GM23338 (cell line): ENCODE results near the gene SH3RF3. TPM values are rescaled to one million over a fixed set of nuclear protein-coding genes. Genes with fewer than 3 reads are reported as not detected.

Experiments
- ATAC-seq: fragments of 200-7000 bp; cut with Tn5 transposase; 3 replicates; pipeline ENCODE4 v1.9.1; 2020
- DNase-seq: peaks from one replicate; pipeline ENCODE4 v3.0.0-alpha.2; 2015; ENCODE audit warnings: low spot score
- H2AFZ ChIP-seq: fragments of 200-600 bp; sonication (generic); 2 replicates; pipeline ENCODE4 v1.8.0; 2016; ENCODE audit warnings: antibody characterized with exemption, mild to moderate bottlenecking, moderate library complexity
- H3F3A ChIP-seq: fragments of 200-600 bp; sonication (generic); replicated peaks from 2 replicates; pipeline ENCODE4 v1.8.0; 2017; ENCODE audit warnings: antibody characterized with exemption, mixed run types, low read depth
- H3K27ac ChIP-seq: fragments of 200-600 bp; sonication (generic); 2 replicates; pipeline ENCODE4 v1.6.1; 2016; ENCODE audit warnings: low read depth
- H3K27me3 ChIP-seq: fragments of 200-600 bp; sonication (generic); 2 replicates; pipeline ENCODE4 v1.8.0; 2016; ENCODE audit warnings: mild to moderate bottlenecking, mixed run types, moderate library complexity; ENCODE audit not compliant: insufficient read depth
- H3K36me3 ChIP-seq: fragments of 200-600 bp; sonication (generic); 2 replicates; pipeline ENCODE4 v1.8.0; 2016; ENCODE audit warnings: mild to moderate bottlenecking; ENCODE audit not compliant: insufficient read depth
- H3K4me1 ChIP-seq: fragments of 200-600 bp; sonication (generic); 2 replicates; pipeline ENCODE4 v1.8.0; 2016; ENCODE audit warnings: mild to moderate bottlenecking, moderate library complexity; ENCODE audit not compliant: insufficient read depth
- H3K4me2 ChIP-seq: fragments of 200-600 bp; sonication (generic); 2 replicates; pipeline ENCODE4 v1.7.1; 2017; ENCODE audit warnings: mixed run types
- H3K4me3 ChIP-seq: fragments of 200-600 bp; sonication (generic); 2 replicates; pipeline ENCODE4 v1.6.1; 2016; ENCODE audit warnings: mixed run types
- H3K79me2 ChIP-seq: fragments of 200-600 bp; sonication (generic); replicated peaks from 2 replicates; pipeline ENCODE4 v1.8.0; 2017; ENCODE audit warnings: mild to moderate bottlenecking; ENCODE audit not compliant: insufficient read depth
- H3K9me2 ChIP-seq: fragments of 200-600 bp; sonication (generic); 2 replicates; pipeline ENCODE4 v1.8.0; 2017; ENCODE audit not compliant: insufficient read depth
- H4K20me1 ChIP-seq: fragments of 200-600 bp; sonication (generic); replicated peaks from 2 replicates; pipeline ENCODE4 v1.8.0; 2017; ENCODE audit warnings: mild to moderate bottlenecking; ENCODE audit not compliant: insufficient read depth
- H3K27ac Mint-ChIP-seq: 2 replicates; pipeline ENCODE4 v1.8.0; 2020; ENCODE audit warnings: inconsistent platforms, mild to moderate bottlenecking, moderate library complexity, mixed read lengths
- H3K27me3 Mint-ChIP-seq: 3 replicates; pipeline ENCODE4 v1.8.0; 2022; ENCODE audit warnings: low read depth, mild to moderate bottlenecking, moderate library complexity, mixed read lengths, inconsistent platforms; ENCODE audit not compliant: insufficient read depth, poor library complexity
- H3K36me3 Mint-ChIP-seq: 3 replicates; pipeline ENCODE4 v1.8.0; 2021; ENCODE audit warnings: low read depth, mild to moderate bottlenecking, inconsistent platforms, moderate library complexity, mixed read lengths
- H3K4me1 Mint-ChIP-seq: 3 replicates; pipeline ENCODE4 v1.8.0; 2020; ENCODE audit warnings: mild to moderate bottlenecking, inconsistent platforms, mixed read lengths
- H3K4me3 Mint-ChIP-seq: 3 replicates; pipeline ENCODE4 v1.8.0; 2021; ENCODE audit warnings: moderate library complexity, mild to moderate bottlenecking, inconsistent platforms, mixed read lengths
- H3K9me3 Mint-ChIP-seq: 3 replicates; pipeline ENCODE4 v1.8.0; 2020; ENCODE audit warnings: moderate library complexity, mild to moderate bottlenecking, inconsistent platforms, mixed read lengths
- CREB1 ChIP-seq: fragments of 250-450 bp; sonication (Bioruptor Pico); IDR thresholded peaks from 2 replicates; pipeline ENCODE4 v1.5.0; 2020; ENCODE audit warnings: low read depth, mild to moderate bottlenecking, moderate library complexity
- CTCF ChIP-seq, 2 experiments: fragments of 200-600 bp in 1 of 2; sonication (generic) in 1 of 2; conservative IDR thresholded peaks; 2 replicates each; pipeline versions ENCODE4 v1.5.1 to v1.6.1; 2016 to 2017; ENCODE audit warnings: antibody characterized with exemption in 2 of 2, low read depth in 2 of 2, mild to moderate bottlenecking in 2 of 2, moderate library complexity in 1 of 2
- EZH2 ChIP-seq: fragments of 200-600 bp; sonication (generic); IDR thresholded peaks from one replicate; pipeline ENCODE4 v1.8.0; 2017; ENCODE audit warnings: antibody characterized with exemption, mild to moderate bottlenecking, low read depth; ENCODE audit not compliant: unreplicated experiment
- EZH2phosphoT487 ChIP-seq: fragments of 200-600 bp; sonication (generic); IDR thresholded peaks from one replicate; pipeline ENCODE4 v1.8.1; 2018; ENCODE audit warnings: antibody characterized with exemption; ENCODE audit not compliant: unreplicated experiment
- JUNB ChIP-seq: IDR thresholded peaks from one replicate; pipeline ENCODE4 v1.6.1; 2016; ENCODE audit warnings: antibody characterized with exemption; ENCODE audit not compliant: unreplicated experiment
- NANOG ChIP-seq: IDR thresholded peaks from 2 replicates; pipeline ENCODE4 v1.6.1; 2016; ENCODE audit warnings: antibody characterized with exemption, borderline replicate concordance
- POLR2AphosphoS5 ChIP-seq: IDR thresholded peaks from 2 replicates; pipeline ENCODE4 v1.6.1; 2016; ENCODE audit warnings: antibody characterized with exemption, low read depth
- STAT1 ChIP-seq: IDR thresholded peaks from one replicate; pipeline ENCODE4 v1.6.1; 2016; ENCODE audit warnings: antibody characterized with exemption; ENCODE audit not compliant: unreplicated experiment
- ZNF114 ChIP-seq: fragments of 250-450 bp; sonication (Bioruptor Pico); IDR thresholded peaks from 2 replicates; pipeline ENCODE4 v1.5.0; 2020; ENCODE audit warnings: mild to moderate bottlenecking, moderate library complexity
- ZNF331 ChIP-seq: fragments of 250-450 bp; sonication (Bioruptor Pico); IDR thresholded peaks from 2 replicates; pipeline ENCODE4 v1.5.0; 2020; ENCODE audit warnings: low read depth, mild to moderate bottlenecking, moderate library complexity
- ZNF462 ChIP-seq: fragments of 250-450 bp; sonication (Bioruptor Pico); IDR thresholded peaks from 2 replicates; pipeline ENCODE4 v1.5.0; 2020; ENCODE audit warnings: mild to moderate bottlenecking, moderate library complexity
- polyA plus RNA-seq: library from polyadenylated mRNA; unstranded; fragments of >200 nt; fragmentation: Nextera tagmentation; extraction: Ambion mirVana; gene quantifications from 2 replicates; pipeline ENCODE4 v1.2.1, GENCODE V29; 2016
- total RNA-seq: library from RNA; depleted of rRNA; stranded (reverse); fragments of >200 nt; shearing (Covaris generic); gene quantifications from 2 replicates; pipeline ENCODE4 v1.2.3, GENCODE V29; 2014
- TF ChIP-seq, protein P1 (sequence below): IDR thresholded peaks from 2 replicates; pipeline ENCODE4 v1.6.1; 2016; ENCODE audit warnings: antibody characterized with exemption
- TF ChIP-seq, protein P2 (sequence below): IDR thresholded peaks from one replicate; pipeline ENCODE4 v1.6.1; 2018; ENCODE audit warnings: antibody characterized with exemption; ENCODE audit not compliant: unreplicated experiment

Gene SH3RF3
- total and polyA plus RNA-seq, 2 experiments from 2014 or later: 0.11 to 0.63 TPM

GRCh38 chr2:109407276-109408042, 278.5 kb downstream of the SH3RF3 start:
- Histone ChIP-seq H3K27ac (no peak overlapping the region), H3K79me2 (no peaks in the 10 kb centered on the region), H4K20me1 (no peaks in the 10 kb centered on the region), H3K4me3 (no peak overlapping the region), H3K4me2 (no peak overlapping the region), H3K36me3 (no peaks in the 10 kb centered on the region), H3K4me1 (peaks cover 8% of the 10 kb centered on the region; the same call in 1 of the 2 replicates), H2AFZ (no peak overlapping the region), H3F3A (no peaks in the 10 kb centered on the region), H3K9me2 (no peaks in the 10 kb centered on the region), H3K27me3 (no peaks in the 10 kb centered on the region)
- H3K27me3 Mint-ChIP-seq: peaks cover 21% of the 10 kb centered on the region
- no peak overlapping the region for H3K4me3 Mint-ChIP-seq
- peaks cover 21% of the 10 kb centered on the region for H3K4me1 Mint-ChIP-seq
- no peaks in the 10 kb centered on the region for H3K9me3 Mint-ChIP-seq
- no peak overlapping the region for H3K27ac Mint-ChIP-seq
- TF ChIP-seq EZH2phosphoT487 (no peak), JUNB (no peak), CTCF (conservative IDR thresholded peaks at IDR 0.05; ENCODE audit: low read depth in 2 of 2) (no peak), CREB1 (no peak), EZH2 (no peak), POLR2AphosphoS5 (no peak), NANOG (no peak), ZNF462 (CRISPR knock-in tag) (no peak), ZNF331 (no peak), STAT1 (no peak), ZNF114 (no peak)
- TF ChIP-seq, protein P1, sequence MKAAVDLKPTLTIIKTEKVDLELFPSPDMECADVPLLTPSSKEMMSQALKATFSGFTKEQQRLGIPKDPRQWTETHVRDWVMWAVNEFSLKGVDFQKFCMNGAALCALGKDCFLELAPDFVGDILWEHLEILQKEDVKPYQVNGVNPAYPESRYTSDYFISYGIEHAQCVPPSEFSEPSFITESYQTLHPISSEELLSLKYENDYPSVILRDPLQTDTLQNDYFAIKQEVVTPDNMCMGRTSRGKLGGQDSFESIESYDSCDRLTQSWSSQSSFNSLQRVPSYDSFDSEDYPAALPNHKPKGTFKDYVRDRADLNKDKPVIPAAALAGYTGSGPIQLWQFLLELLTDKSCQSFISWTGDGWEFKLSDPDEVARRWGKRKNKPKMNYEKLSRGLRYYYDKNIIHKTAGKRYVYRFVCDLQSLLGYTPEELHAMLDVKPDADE: no peak
- TF ChIP-seq, protein P2, sequence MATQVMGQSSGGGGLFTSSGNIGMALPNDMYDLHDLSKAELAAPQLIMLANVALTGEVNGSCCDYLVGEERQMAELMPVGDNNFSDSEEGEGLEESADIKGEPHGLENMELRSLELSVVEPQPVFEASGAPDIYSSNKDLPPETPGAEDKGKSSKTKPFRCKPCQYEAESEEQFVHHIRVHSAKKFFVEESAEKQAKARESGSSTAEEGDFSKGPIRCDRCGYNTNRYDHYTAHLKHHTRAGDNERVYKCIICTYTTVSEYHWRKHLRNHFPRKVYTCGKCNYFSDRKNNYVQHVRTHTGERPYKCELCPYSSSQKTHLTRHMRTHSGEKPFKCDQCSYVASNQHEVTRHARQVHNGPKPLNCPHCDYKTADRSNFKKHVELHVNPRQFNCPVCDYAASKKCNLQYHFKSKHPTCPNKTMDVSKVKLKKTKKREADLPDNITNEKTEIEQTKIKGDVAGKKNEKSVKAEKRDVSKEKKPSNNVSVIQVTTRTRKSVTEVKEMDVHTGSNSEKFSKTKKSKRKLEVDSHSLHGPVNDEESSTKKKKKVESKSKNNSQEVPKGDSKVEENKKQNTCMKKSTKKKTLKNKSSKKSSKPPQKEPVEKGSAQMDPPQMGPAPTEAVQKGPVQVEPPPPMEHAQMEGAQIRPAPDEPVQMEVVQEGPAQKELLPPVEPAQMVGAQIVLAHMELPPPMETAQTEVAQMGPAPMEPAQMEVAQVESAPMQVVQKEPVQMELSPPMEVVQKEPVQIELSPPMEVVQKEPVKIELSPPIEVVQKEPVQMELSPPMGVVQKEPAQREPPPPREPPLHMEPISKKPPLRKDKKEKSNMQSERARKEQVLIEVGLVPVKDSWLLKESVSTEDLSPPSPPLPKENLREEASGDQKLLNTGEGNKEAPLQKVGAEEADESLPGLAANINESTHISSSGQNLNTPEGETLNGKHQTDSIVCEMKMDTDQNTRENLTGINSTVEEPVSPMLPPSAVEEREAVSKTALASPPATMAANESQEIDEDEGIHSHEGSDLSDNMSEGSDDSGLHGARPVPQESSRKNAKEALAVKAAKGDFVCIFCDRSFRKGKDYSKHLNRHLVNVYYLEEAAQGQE: no peak
- ATAC-seq: no peak
- no peak for DNase-seq
- H3K36me3 Mint-ChIP-seq: no peaks in the 10 kb centered on the region
